GM06990 (cell line): Measurements from ENCODE around the gene RNFT2.

Experiments used
- DNase-seq: peaks from one replicate; pipeline ENCODE4 v3.0.0-alpha.2; 2011; ENCODE audit not compliant: insufficient read length; ENCODE audit errors: extremely low read depth
- H3K27me3 ChIP-seq: replicated peaks from 2 replicates; pipeline ENCODE4 v1.6.0; 2011; ENCODE audit warnings: low read length; ENCODE audit not compliant: control insufficient read depth, insufficient read depth
- H3K36me3 ChIP-seq: 2 replicates; pipeline ENCODE4 v1.5.1; 2011; ENCODE audit warnings: low read length; ENCODE audit not compliant: control insufficient read depth, insufficient read depth
- H3K4me3 ChIP-seq: replicated peaks from 2 replicates; pipeline ENCODE4 v1.5.1; 2011; ENCODE audit warnings: low read depth, mild to moderate bottlenecking, control low read depth, low read length
- CTCF ChIP-seq: IDR thresholded peaks from 2 replicates; pipeline ENCODE4 v1.5.1; 2011; ENCODE audit warnings: low read length, control low read depth, mild to moderate bottlenecking, inconsistent platforms; ENCODE audit not compliant: insufficient read depth, poor library complexity, severe bottlenecking

RNFT2 gene

GRCh38 chr12:116692605-116693004 is 45.5 kb upstream of the RNFT2 start:
- DNase-seq: no peak
- Histone ChIP-seq H3K4me3 (no peak overlapping the region), H3K27me3 (no peaks in the 10 kb centered on the region; the same call in 1 of the 2 replicates), H3K36me3 (no peaks in the 10 kb centered on the region)
- TF ChIP-seq CTCF: no peak

- Histone ChIP-seq H3K27me3 (no peaks in the 10 kb centered on the region; the same call in 1 of the 2 replicates), H3K36me3 (no peaks in the 10 kb centered on the region), H3K4me3 (no peak overlapping the region)
- no peak for TF ChIP-seq CTCF
- no peak for DNase-seq
Measured at GRCh38 chr12:116693286-116694227, 44.6 kb upstream of the RNFT2 start.

GRCh38 chr12:116694653-116695463 is 43.3 kb upstream of the RNFT2 start:
- no peaks in the 10 kb centered on the region; the same call in 1 of the 2 replicates for H3K27me3 ChIP-seq
- TF ChIP-seq CTCF: no peak

GRCh38 chr12:116695464-116695725 is 42.7 kb upstream of the RNFT2 start:
- H3K4me3 ChIP-seq: no peak overlapping the region
- TF ChIP-seq CTCF: no peak
- H3K27me3 ChIP-seq: no peaks in the 10 kb centered on the region; the same call in 1 of the 2 replicates
- H3K36me3 ChIP-seq: no peaks in the 10 kb centered on the region
- DNase-seq: no peak

More at GRCh38 chr12:116694653-116695463, 43.3 kb upstream of the RNFT2 start:
- H3K4me3 ChIP-seq: no peak overlapping the region
- H3K36me3 ChIP-seq: no peaks in the 10 kb centered on the region
- no peak for DNase-seq

- no peak overlapping the region for H3K4me3 ChIP-seq
- H3K27me3 ChIP-seq: no peaks in the 10 kb centered on the region; the same call in 1 of the 2 replicates
- no peaks in the 10 kb centered on the region for H3K36me3 ChIP-seq
- DNase-seq: no peak
- TF ChIP-seq CTCF: peak; percentile 49
Measured at GRCh38 chr12:116697305-116697704, 40.8 kb upstream of the RNFT2 start.
